Upper lobe of left lung (tissue), 4 donors: Measurements from ENCODE around the gene MSS51.

Source experiments
- EP300 ChIP-seq, 4 donors: sonication (generic); formaldehyde crosslinking; IDR thresholded peaks; one replicate each; pipeline ENCODE4 v1.5.1; 2017; ENCODE audit warnings: antibody characterized with exemption in 4 of 4, control low read depth in 2 of 4
- POLR2A ChIP-seq, 4 donors: fragments of 450-650 bp; IDR thresholded peaks; one replicate each; pipeline ENCODE4 v1.5.1; 2016 to 2017; ENCODE audit warnings: antibody characterized with exemption in 4 of 4, mild to moderate bottlenecking in 2 of 4
- POLR2AphosphoS5 ChIP-seq, 2 donors: sonication (generic); formaldehyde crosslinking; IDR thresholded peaks; one replicate each; pipeline ENCODE4 v1.5.1; 2017; ENCODE audit warnings: antibody characterized with exemption in 2 of 2
- TF ChIP-seq, protein P1 (sequence below), 6 experiments: fragments of 450-650 bp in 4 of 6; fragments of 200-600 bp in 2 of 6; sonication (generic) in 2 of 6; IDR thresholded peaks; one replicate each; pipeline ENCODE4 v1.5.1; 2016 to 2019; ENCODE audit warnings: antibody characterized with exemption in 6 of 6

DNA sequence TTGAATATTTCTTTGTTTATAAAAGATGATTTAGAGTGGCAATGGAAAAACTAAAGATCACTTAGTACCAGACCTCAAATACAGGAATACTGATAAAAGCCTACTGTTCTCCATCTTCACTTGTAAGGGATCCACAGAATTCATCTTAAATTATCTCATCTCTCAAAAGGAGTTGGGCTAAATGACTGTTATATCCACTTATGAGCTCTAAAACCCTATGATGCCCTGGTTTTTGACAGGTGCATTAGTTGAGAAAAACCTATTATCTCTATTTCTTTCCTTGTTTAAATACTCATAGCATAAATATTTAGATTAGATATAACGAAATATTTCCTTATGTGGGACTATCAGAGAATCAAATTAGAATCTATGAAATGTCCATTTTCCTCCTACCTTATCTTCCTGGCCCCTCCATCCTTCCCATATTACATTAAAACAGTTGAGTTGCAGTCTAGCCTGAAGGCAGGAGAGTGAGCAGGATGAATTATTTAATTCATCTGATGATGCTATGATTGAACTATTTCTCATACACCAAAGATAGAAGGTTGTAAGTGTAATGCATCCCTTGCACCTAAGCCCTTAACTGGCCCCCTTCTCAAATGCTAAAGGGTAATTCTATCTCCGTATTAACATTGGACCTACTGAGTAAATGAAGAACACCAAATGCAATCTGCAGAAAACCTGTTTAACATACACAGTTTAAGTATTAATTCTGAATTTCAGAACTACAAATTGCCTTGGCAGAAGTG, 32.8 kb upstream of the MSS51 start:
- TF ChIP-seq, protein P1, sequence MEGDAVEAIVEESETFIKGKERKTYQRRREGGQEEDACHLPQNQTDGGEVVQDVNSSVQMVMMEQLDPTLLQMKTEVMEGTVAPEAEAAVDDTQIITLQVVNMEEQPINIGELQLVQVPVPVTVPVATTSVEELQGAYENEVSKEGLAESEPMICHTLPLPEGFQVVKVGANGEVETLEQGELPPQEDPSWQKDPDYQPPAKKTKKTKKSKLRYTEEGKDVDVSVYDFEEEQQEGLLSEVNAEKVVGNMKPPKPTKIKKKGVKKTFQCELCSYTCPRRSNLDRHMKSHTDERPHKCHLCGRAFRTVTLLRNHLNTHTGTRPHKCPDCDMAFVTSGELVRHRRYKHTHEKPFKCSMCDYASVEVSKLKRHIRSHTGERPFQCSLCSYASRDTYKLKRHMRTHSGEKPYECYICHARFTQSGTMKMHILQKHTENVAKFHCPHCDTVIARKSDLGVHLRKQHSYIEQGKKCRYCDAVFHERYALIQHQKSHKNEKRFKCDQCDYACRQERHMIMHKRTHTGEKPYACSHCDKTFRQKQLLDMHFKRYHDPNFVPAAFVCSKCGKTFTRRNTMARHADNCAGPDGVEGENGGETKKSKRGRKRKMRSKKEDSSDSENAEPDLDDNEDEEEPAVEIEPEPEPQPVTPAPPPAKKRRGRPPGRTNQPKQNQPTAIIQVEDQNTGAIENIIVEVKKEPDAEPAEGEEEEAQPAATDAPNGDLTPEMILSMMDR (IDR thresholded peaks at IDR 0.05) = no peak
- TF ChIP-seq POLR2A (IDR thresholded peaks at IDR 0.05) = no peak
- no peak for TF ChIP-seq POLR2AphosphoS5 (IDR thresholded peaks at IDR 0.05)
- TF ChIP-seq EP300 (IDR thresholded peaks at IDR 0.05) = no peak
